H9 (cell line): ENCODE data around the gene SLCO1C1. TPM values are rescaled to one million over a fixed set of nuclear protein-coding genes. Genes with fewer than 3 reads are reported as not detected.
"Not testable (repeated sequence)": the region's sequence is repeated elsewhere in the genome, so short reads cannot be mapped to it uniquely, and the experiment has no call there.

ENCODE experiments used
- DNase-seq: peaks from one replicate; pipeline ENCODE4 v3.0.0-alpha.2; 2017
- H2AFZ ChIP-seq: one replicate; pipeline ENCODE4 v1.6.1; 2013; ENCODE audit warnings: mild to moderate bottlenecking, low read length, control low read depth, moderate library complexity
- H2AK5ac ChIP-seq: 2 replicates; pipeline ENCODE4 v1.6.1; 2013; ENCODE audit warnings: low read length, control low read depth, mixed read lengths; ENCODE audit not compliant: insufficient read length
- H2BK120ac ChIP-seq: one replicate; pipeline ENCODE4 v1.6.1; 2013; ENCODE audit warnings: low read depth, mild to moderate bottlenecking, low read length, control low read depth, inconsistent platforms; ENCODE audit not compliant: poor library complexity, severe bottlenecking
- H2BK12ac ChIP-seq: 2 replicates; pipeline ENCODE4 v1.6.1; 2013; ENCODE audit warnings: low read length, control low read depth, mixed read lengths, low read depth; ENCODE audit not compliant: insufficient read length
- H2BK15ac ChIP-seq: 2 replicates; pipeline ENCODE4 v1.6.1; 2013; ENCODE audit warnings: low read depth, low read length, control low read depth
- H2BK20ac ChIP-seq: one replicate; pipeline ENCODE4 v1.6.1; 2013; ENCODE audit warnings: low read depth, mild to moderate bottlenecking, low read length, control low read depth, inconsistent platforms; ENCODE audit not compliant: poor library complexity, severe bottlenecking
- H2BK5ac ChIP-seq: 2 replicates; pipeline ENCODE4 v1.6.1; 2013; ENCODE audit warnings: low read length, control low read depth, mixed read lengths; ENCODE audit not compliant: insufficient read length
- H3K14ac ChIP-seq: 2 replicates; pipeline ENCODE4 v1.6.1; 2013; ENCODE audit warnings: low read length, control low read depth; ENCODE audit not compliant: insufficient read depth
- H3K18ac ChIP-seq: 2 replicates; pipeline ENCODE4 v1.6.1; 2013; ENCODE audit warnings: low read depth, mild to moderate bottlenecking, mixed read lengths, low read length, control low read depth; ENCODE audit not compliant: insufficient read length
- H3K23ac ChIP-seq: 2 replicates; pipeline ENCODE4 v1.6.1; 2013; ENCODE audit warnings: low read length, control low read depth, mixed read lengths, low read depth; ENCODE audit not compliant: insufficient read length
- H3K23me2 ChIP-seq: 2 replicates; pipeline ENCODE4 v1.6.1; 2013; ENCODE audit warnings: low read depth, mild to moderate bottlenecking, mixed read lengths, low read length, control low read depth; ENCODE audit not compliant: insufficient read length, poor library complexity, severe bottlenecking
- H3K27ac ChIP-seq: 2 replicates; pipeline ENCODE4 v1.5.1; 2013; ENCODE audit warnings: low read length, control low read depth, mixed read lengths, low read depth; ENCODE audit not compliant: insufficient read length
- H3K27me3 ChIP-seq: 2 replicates; pipeline ENCODE4 v1.6.1; 2013; ENCODE audit warnings: low read length, control low read depth, inconsistent platforms; ENCODE audit not compliant: insufficient read depth
- H3K4ac ChIP-seq: 2 replicates; pipeline ENCODE4 v1.6.1; 2013; ENCODE audit warnings: low read depth, mild to moderate bottlenecking, control low read depth, inconsistent platforms, low read length, moderate library complexity
- H3K4me1 ChIP-seq: 2 replicates; pipeline ENCODE4 v1.6.1; 2013; ENCODE audit warnings: low read length, control low read depth, inconsistent platforms; ENCODE audit not compliant: insufficient read depth
- H3K4me2 ChIP-seq: 2 replicates; pipeline ENCODE4 v1.6.1; 2013; ENCODE audit warnings: low read length, control low read depth, mixed read lengths; ENCODE audit not compliant: insufficient read length, insufficient read depth
- H3K56ac ChIP-seq: 2 replicates; pipeline ENCODE4 v1.6.1; 2013; ENCODE audit warnings: low read depth, mild to moderate bottlenecking, mixed read lengths, low read length, control low read depth; ENCODE audit not compliant: insufficient read length
- H3K79me1 ChIP-seq: 2 replicates; pipeline ENCODE4 v1.6.1; 2013; ENCODE audit warnings: low read depth, mild to moderate bottlenecking, moderate library complexity, low read length, control low read depth, inconsistent platforms; ENCODE audit not compliant: insufficient read depth, poor library complexity, severe bottlenecking
- H3K79me2 ChIP-seq: 2 replicates; pipeline ENCODE4 v1.6.1; 2013; ENCODE audit warnings: low read length, control low read depth, inconsistent platforms; ENCODE audit not compliant: insufficient read depth
- H3K9ac ChIP-seq: 2 replicates; pipeline ENCODE4 v1.6.1; 2013; ENCODE audit warnings: low read length, control low read depth, mixed read lengths; ENCODE audit not compliant: insufficient read length; ENCODE audit errors: extremely low read depth
- H3K9me3 ChIP-seq: one replicate; pipeline ENCODE4 v1.6.1; 2013; ENCODE audit warnings: low read depth, low read length, inconsistent platforms; ENCODE audit not compliant: control insufficient read depth
- H3T11ph ChIP-seq: one replicate; pipeline ENCODE4 v1.6.1; 2013; ENCODE audit warnings: mild to moderate bottlenecking, low read length, control low read depth, inconsistent platforms
- H4K20me1 ChIP-seq: one replicate; pipeline ENCODE4 v1.6.1; 2013; ENCODE audit not compliant: control insufficient read depth, insufficient read length, insufficient read depth
- H4K5ac ChIP-seq: 2 replicates; pipeline ENCODE4 v1.6.1; 2013; ENCODE audit warnings: low read depth, mild to moderate bottlenecking, mixed read lengths, low read length, control low read depth; ENCODE audit not compliant: insufficient read length
- H4K8ac ChIP-seq: replicated peaks from 2 replicates; pipeline ENCODE4 v1.6.1; 2013; ENCODE audit warnings: low read length, control low read depth, mixed read lengths, low read depth; ENCODE audit not compliant: insufficient read length
- H4K91ac ChIP-seq: 2 replicates; pipeline ENCODE4 v1.6.1; 2013; ENCODE audit warnings: low read depth, mild to moderate bottlenecking, moderate library complexity, mixed read lengths, low read length, control low read depth; ENCODE audit not compliant: insufficient read length
- H3K27ac Mint-ChIP-seq, 3 experiments: 2 replicates in 2 of 3; 3 replicates in 1 of 3; pipeline ENCODE4 v1.8.0; 2020 to 2021; ENCODE audit warnings: mixed read lengths in 3 of 3, mild to moderate bottlenecking in 1 of 3, moderate library complexity in 1 of 3
- H3K27me3 Mint-ChIP-seq: 2 replicates; pipeline ENCODE4 v1.8.0; 2021; ENCODE audit warnings: low read depth, mild to moderate bottlenecking, moderate library complexity, mixed read lengths
- H3K36me3 Mint-ChIP-seq, 3 experiments: 2 replicates in 2 of 3; 3 replicates in 1 of 3; pipeline ENCODE4 v1.8.0; 2020 to 2021; ENCODE audit warnings: low read depth in 3 of 3, mixed read lengths in 3 of 3; ENCODE audit not compliant: insufficient read depth in 1 of 3
- H3K4me1 Mint-ChIP-seq, 2 experiments: 2 replicates each; pipeline ENCODE4 v1.8.0; 2020; ENCODE audit warnings: mixed read lengths in 2 of 2
- H3K4me3 Mint-ChIP-seq, 2 experiments: 2 replicates in 1 of 2; 3 replicates in 1 of 2; pipeline ENCODE4 v1.8.0; 2020 to 2021; ENCODE audit warnings: mild to moderate bottlenecking in 2 of 2, mixed read lengths in 2 of 2, moderate library complexity in 1 of 2
- H3K9me3 Mint-ChIP-seq, 2 experiments: 2 replicates in 1 of 2; 3 replicates in 1 of 2; pipeline ENCODE4 v1.8.0; 2020; ENCODE audit warnings: mild to moderate bottlenecking in 2 of 2, mixed read lengths in 2 of 2, moderate library complexity in 1 of 2
- CTCF ChIP-seq: fragments of 200-600 bp; sonication (generic); conservative IDR thresholded peaks from 3 replicates; pipeline ENCODE4 v1.8.0; 2021; ENCODE audit warnings: antibody characterized with exemption, mild to moderate bottlenecking
- WGBS: extraction: QIAGEN DNeasy Blood & Tissue Kit; methylation state at CpG from one replicate; pipeline ENCODE4 v1.1.7; 2013; ENCODE audit warnings: missing lambda C conversion rate, low lambda C conversion rate, mixed read lengths; ENCODE audit not compliant: insufficient read length; ENCODE audit errors: extremely low coverage; 5-methylcytosine and 5-hydroxymethylcytosine counted together
- total RNA-seq: library from RNA; stranded (reverse); gene quantifications from 2 replicates; pipeline ENCODE4 v1.2.1, GENCODE V29; 2021

Gene SLCO1C1
- total RNA-seq, 1 experiment from 2014 or later = not detected

GRCh38 chr12:20778969-20779368 lies 83.8 kb downstream of the SLCO1C1 start:
- H2BK20ac ChIP-seq = no peak overlapping the region
- H3K27me3 Mint-ChIP-seq = 0 out of 2 replicates have a peak, but pooled peaks cover 1% of the 10 kb centered on the region

GRCh38 chr12:20779971-20780370 lies 84.8 kb downstream of the SLCO1C1 start:
- not testable (repeated sequence) for H4K5ac ChIP-seq, H4K20me1 ChIP-seq, H2AFZ ChIP-seq, H3K4ac ChIP-seq, H2BK5ac ChIP-seq, H3K36me3 Mint-ChIP-seq, H3K23me2 ChIP-seq, DNase-seq, H3K27me3 Mint-ChIP-seq, H3K79me1 ChIP-seq, H3K14ac ChIP-seq, H3K4me1 ChIP-seq, H4K8ac ChIP-seq, H3K27me3 ChIP-seq, H3T11ph ChIP-seq, H3K9ac ChIP-seq, H3K79me2 ChIP-seq, H2BK20ac ChIP-seq, H2BK12ac ChIP-seq, H3K4me3 Mint-ChIP-seq, H2BK120ac ChIP-seq, H3K4me2 ChIP-seq, H3K23ac ChIP-seq, H3K9me3 ChIP-seq, H3K27ac ChIP-seq, H3K4me1 Mint-ChIP-seq, H2AK5ac ChIP-seq, H3K18ac ChIP-seq, H3K27ac Mint-ChIP-seq, H2BK15ac ChIP-seq, H4K91ac ChIP-seq, H3K56ac ChIP-seq
- WGBS = no CpG with 5 or more reads among the region's 3 CpGs
- peaks cover 4 to 13% of the 10 kb centered on the region in 2 experiments; a peak in 4 of 5 replicates for H3K9me3 Mint-ChIP-seq

More at GRCh38 chr12:20778969-20779368, 83.8 kb downstream of the SLCO1C1 start:
- H3K4me1 ChIP-seq = no peaks in the 10 kb centered on the region
- H3K27ac ChIP-seq = no peak overlapping the region
- no peaks in the 10 kb centered on the region for H3K23me2 ChIP-seq
- no peak overlapping the region for H2BK12ac ChIP-seq
- no peak overlapping the region for H3K23ac ChIP-seq
- no peak overlapping the region for H3K9ac ChIP-seq
- no peak overlapping the region for H2BK15ac ChIP-seq
- peaks cover 2 to 8% of the 10 kb centered on the region in 2 experiments; a peak in 4 of 5 replicates for H3K9me3 Mint-ChIP-seq
- no peak overlapping the region for H3K4ac ChIP-seq
- H4K20me1 ChIP-seq = no peaks in the 10 kb centered on the region
- H3K27me3 ChIP-seq = no peaks in the 10 kb centered on the region
- H3K14ac ChIP-seq = no peak overlapping the region
- H2BK120ac ChIP-seq = no peak overlapping the region
- TF ChIP-seq CTCF = no peak
- H2BK5ac ChIP-seq = no peak overlapping the region
- H4K5ac ChIP-seq = no peak overlapping the region
- H3K4me1 Mint-ChIP-seq = peaks cover 10% of the 10 kb centered on the region in 2 experiments
- no peak overlapping the region for H3K4me2 ChIP-seq
- peaks cover 0 to 3% (median 2%) of the 10 kb centered on the region in 3 experiments; a peak in 5 of 7 replicates for H3K36me3 Mint-ChIP-seq
- H3K79me2 ChIP-seq = no peaks in the 10 kb centered on the region
- no peak overlapping the region for H3K56ac ChIP-seq
- H4K91ac ChIP-seq = no peak overlapping the region
- H3K79me1 ChIP-seq = no peaks in the 10 kb centered on the region
- no peak overlapping the region for H3K27ac Mint-ChIP-seq
- no CpG with 5 or more reads among the region's 2 CpGs for WGBS
- no peak for DNase-seq
- H3K4me3 Mint-ChIP-seq = no peak overlapping the region
- no peak overlapping the region for H3T11ph ChIP-seq
- no peak overlapping the region for H2AFZ ChIP-seq
- H3K18ac ChIP-seq = no peak overlapping the region
- no peaks in the 10 kb centered on the region for H3K9me3 ChIP-seq
- H4K8ac ChIP-seq = no peak overlapping the region
- H2AK5ac ChIP-seq = no peak overlapping the region
